ENCODE measurements around the gene ERGIC1. TPM values are rescaled to one million over a fixed set of nuclear protein-coding genes. Genes with fewer than 3 reads are reported as not detected.
A peak's percentile ranks its signal among the peaks of the same experiment; 100 is the strongest.

Gene ERGIC1
- total RNA-seq, 4 donors from 2014 or later: 50.9 to 83.0 (median 65.5) TPM

DNA sequence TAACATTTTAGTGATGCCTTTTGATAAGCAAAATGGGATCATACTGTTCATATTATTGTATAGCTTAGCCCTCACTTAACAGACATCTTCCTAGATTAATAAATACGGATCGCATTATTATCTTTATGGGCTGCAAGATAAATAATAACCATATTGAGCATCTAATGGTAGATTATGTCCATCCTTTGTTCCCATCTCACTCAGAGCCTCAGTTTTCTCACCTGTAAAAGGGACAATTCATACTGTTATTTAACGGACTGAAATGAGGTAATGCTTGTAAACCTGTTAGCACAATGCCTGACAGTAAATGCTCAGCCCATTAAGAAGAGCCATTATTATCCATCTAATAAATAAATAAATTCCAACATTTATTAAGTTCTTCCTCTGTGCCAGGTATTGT, 122.2 kb downstream of the ERGIC1 start:
- H3K27me3 ChIP-seq: no peaks in the 10 kb centered on the region
- H3K4me1 ChIP-seq: peaks cover 9 to 37% (median 17%) of the 10 kb centered on the region in 3 donors
- intact Hi-C loops (cut with DNase I): no loop called here
- no peak overlapping the region for H3K4me3 ChIP-seq
- H3K27ac ChIP-seq: no peak overlapping the region
- DNase-seq: no peak
- 69 to 80% methylated on average over 3 of the region's 3 CpGs for WGBS, 2 donors
- peaks cover 0 to 13% (median 7%) of the 10 kb centered on the region in 3 donors for H3K36me3 ChIP-seq
- TF ChIP-seq POLR2A (IDR thresholded peaks at IDR 0.05): no peak
- TF ChIP-seq, protein P1, sequence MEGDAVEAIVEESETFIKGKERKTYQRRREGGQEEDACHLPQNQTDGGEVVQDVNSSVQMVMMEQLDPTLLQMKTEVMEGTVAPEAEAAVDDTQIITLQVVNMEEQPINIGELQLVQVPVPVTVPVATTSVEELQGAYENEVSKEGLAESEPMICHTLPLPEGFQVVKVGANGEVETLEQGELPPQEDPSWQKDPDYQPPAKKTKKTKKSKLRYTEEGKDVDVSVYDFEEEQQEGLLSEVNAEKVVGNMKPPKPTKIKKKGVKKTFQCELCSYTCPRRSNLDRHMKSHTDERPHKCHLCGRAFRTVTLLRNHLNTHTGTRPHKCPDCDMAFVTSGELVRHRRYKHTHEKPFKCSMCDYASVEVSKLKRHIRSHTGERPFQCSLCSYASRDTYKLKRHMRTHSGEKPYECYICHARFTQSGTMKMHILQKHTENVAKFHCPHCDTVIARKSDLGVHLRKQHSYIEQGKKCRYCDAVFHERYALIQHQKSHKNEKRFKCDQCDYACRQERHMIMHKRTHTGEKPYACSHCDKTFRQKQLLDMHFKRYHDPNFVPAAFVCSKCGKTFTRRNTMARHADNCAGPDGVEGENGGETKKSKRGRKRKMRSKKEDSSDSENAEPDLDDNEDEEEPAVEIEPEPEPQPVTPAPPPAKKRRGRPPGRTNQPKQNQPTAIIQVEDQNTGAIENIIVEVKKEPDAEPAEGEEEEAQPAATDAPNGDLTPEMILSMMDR (IDR thresholded peaks at IDR 0.05): no peak
- no peaks in the 10 kb centered on the region for H3K9me3 ChIP-seq

DNA sequence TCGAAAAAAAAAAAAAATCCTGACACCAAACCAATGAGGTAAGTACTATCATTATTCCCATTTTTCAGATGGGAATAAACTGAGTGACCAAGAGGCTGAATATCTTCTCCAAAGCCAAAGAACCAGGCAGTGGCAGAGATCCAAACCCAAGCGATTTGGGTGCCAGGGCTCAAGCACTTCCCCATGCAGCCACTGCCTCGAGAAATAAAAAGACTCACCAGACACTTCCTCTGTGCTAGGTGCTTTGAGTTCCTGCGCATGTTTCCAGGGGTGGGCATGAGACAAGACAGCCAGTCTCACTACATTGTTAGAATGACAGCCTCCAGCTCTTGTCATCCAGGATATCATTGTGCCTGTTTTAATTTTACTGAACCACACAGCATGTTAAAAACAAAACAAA, 122.9 kb downstream of the ERGIC1 start:
- peak overlapping the region in 1 of 4 donors; percentile 7 for H3K27ac ChIP-seq
- intact Hi-C loops (cut with DNase I): no loop called here
- no peaks in the 10 kb centered on the region for H3K27me3 ChIP-seq
- WGBS, 2 donors: 36 to 57% methylated on average over 4 of the region's 4 CpGs
- TF ChIP-seq, protein P1 (IDR thresholded peaks at IDR 0.05): no peak
- TF ChIP-seq POLR2A (IDR thresholded peaks at IDR 0.05): no peak
- no peak overlapping the region for H3K4me3 ChIP-seq
- H3K4me1 ChIP-seq: peaks cover 9 to 37% (median 18%) of the 10 kb centered on the region in 3 donors
- DNase-seq: no peak
- H3K36me3 ChIP-seq: peaks cover under 1 to 13% (median 5%) of the 10 kb centered on the region in 3 donors
- H3K9me3 ChIP-seq: no peaks in the 10 kb centered on the region

DNA sequence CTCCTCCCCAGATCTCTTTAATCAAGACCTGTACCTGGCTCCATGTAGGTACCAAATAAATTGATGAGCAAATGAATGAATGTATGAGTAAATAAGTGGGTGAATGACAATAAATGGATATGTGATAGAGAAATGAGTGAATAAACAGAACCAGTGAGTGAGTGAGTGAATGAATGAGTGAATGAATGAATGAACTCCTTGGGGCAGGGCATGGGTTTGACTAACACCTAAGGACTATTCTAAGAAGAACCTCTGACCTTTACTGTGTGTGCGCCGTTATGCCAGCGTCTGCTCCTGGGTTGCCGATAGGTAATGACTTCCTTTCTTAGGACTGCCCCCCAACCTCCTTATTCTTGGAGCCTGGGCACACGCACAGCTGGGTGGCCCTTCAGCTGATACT, 123.4 kb downstream of the ERGIC1 start:
- H3K9me3 ChIP-seq: no peaks in the 10 kb centered on the region
- DNase-seq: no peak
- H3K27ac ChIP-seq: peak overlapping the region in 1 of 4 donors; percentile 7
- no peak overlapping the region for H3K4me3 ChIP-seq
- peaks cover 9 to 37% (median 18%) of the 10 kb centered on the region in 3 donors for H3K4me1 ChIP-seq
- intact Hi-C loops (cut with DNase I): no loop called here
- H3K36me3 ChIP-seq: peaks cover 0 to 16% (median 5%) of the 10 kb centered on the region in 3 donors
- H3K27me3 ChIP-seq: no peaks in the 10 kb centered on the region
- WGBS, 2 donors: 61 to 76% methylated on average over 5 of the region's 5 CpGs
- no peak for TF ChIP-seq POLR2A (IDR thresholded peaks at IDR 0.05)
- TF ChIP-seq, protein P1 (IDR thresholded peaks at IDR 0.05): no peak

DNA sequence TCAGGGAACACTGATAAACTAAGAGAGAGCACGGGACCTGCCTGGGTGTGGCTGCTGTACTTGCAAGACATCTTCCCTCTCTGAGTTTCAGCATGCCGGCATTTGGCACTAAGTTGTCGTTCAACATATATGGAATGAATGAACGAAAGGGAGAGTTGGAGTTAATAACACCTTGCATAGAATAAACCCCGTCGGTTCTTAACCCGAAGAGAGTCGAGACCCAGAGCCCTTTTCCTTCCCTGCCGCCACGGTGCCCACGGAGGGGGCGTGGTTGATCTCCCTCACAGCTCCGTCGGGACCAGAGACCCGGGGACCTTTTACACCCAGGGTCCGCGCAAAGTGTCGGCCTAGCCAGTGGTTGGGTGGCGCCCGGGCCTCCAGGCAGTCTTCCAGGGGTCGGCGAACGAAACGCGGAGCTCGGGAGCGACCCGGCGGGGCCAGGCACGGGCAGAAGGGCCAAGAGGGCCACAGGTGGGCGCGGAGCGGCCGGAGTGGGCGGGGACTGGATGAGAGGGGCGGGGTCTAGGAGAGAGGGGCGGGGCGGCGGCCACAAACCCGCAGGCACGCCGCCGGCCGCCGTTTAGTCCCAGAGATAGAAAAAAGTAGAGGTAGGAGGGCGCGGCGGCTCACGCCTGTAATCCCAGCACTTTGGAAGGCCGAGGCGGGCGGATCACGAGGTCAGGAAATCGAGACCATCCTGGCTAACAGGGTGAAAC, 124.4 kb downstream of the ERGIC1 start:
- intact Hi-C loops (cut with DNase I): no loop called here
- 2% methylated on average over 23 to 27 of the region's 54 CpGs for WGBS, 2 donors
- peak overlapping the region; percentile 83 to 89 (median 86) for H3K4me3 ChIP-seq
- H3K27me3 ChIP-seq: no peaks in the 10 kb centered on the region
- no peak for TF ChIP-seq POLR2A (IDR thresholded peaks at IDR 0.05)
- TF ChIP-seq, protein P1 (IDR thresholded peaks at IDR 0.05): no peak
- peak overlapping the region; percentile 85 to 89 (median 88) for H3K27ac ChIP-seq
- DNase-seq: peak; percentile 20
- peaks cover 9 to 37% (median 18%) of the 10 kb centered on the region in 3 donors for H3K4me1 ChIP-seq
- peaks cover 0 to 23% (median 5%) of the 10 kb centered on the region in 3 donors for H3K36me3 ChIP-seq
- H3K9me3 ChIP-seq: no peaks in the 10 kb centered on the region

Data from esophagus squamous epithelium (tissue), 5 donors.